NCI-H1092 treated with DMSO at 0.1 percent for 48 hours (cell line): ENCODE results near the gene CLCF1.
A peak's percentile ranks its signal among the peaks of the same experiment; 100 is the strongest.
"Not testable (repeated sequence)": the region's sequence is repeated elsewhere in the genome, so short reads cannot be mapped to it uniquely, and the experiment has no call there.

ENCODE experiments used
- DNase-seq: peaks from one replicate; lab custom pipeline; 2025; lab: John Stamatoyannopoulos, UW

CLCF1 gene

GRCh38 chr11:67322049-67322448 is 51.3 kb downstream of the CLCF1 start:
- no peak for DNase-seq

GRCh38 chr11:67321313-67321871 is 52.0 kb downstream of the CLCF1 start:
- no peak for DNase-seq

GRCh38 chr11:67320691-67321090 is 52.7 kb downstream of the CLCF1 start:
- DNase-seq: no peak

- no peak for DNase-seq
These were observed 53.4 kb downstream of the CLCF1 start for GRCh38 chr11:67320011-67320410.

GRCh38 chr11:67318876-67319275 is 54.5 kb downstream of the CLCF1 start:
- DNase-seq: not testable (repeated sequence)

- peak; percentile 34 for DNase-seq
These were observed 55.4 kb downstream of the CLCF1 start for GRCh38 chr11:67317888-67318555.

- DNase-seq: peak; percentile 98
These were observed 56.1 kb downstream of the CLCF1 start for GRCh38 chr11:67317205-67317887.

- no peak for DNase-seq
These were observed 56.6 kb downstream of the CLCF1 start for GRCh38 chr11:67316882-67317204.

GRCh38 chr11:67315325-67315909 is 58.0 kb downstream of the CLCF1 start:
- DNase-seq: no peak

- DNase-seq: no peak
These were observed 59.2 kb downstream of the CLCF1 start for GRCh38 chr11:67314218-67314617.
